H9 (cell line): ENCODE measurements around the gene KRT27. TPM values are rescaled to one million over a fixed set of nuclear protein-coding genes. Genes with fewer than 3 reads are reported as not detected.

Experiments
- DNase-seq: peaks from one replicate; pipeline ENCODE4 v3.0.0-alpha.2; 2017
- H2AFZ ChIP-seq: one replicate; pipeline ENCODE4 v1.6.1; 2013; ENCODE audit warnings: mild to moderate bottlenecking, low read length, control low read depth, moderate library complexity
- H2AK5ac ChIP-seq: 2 replicates; pipeline ENCODE4 v1.6.1; 2013; ENCODE audit warnings: low read length, control low read depth, mixed read lengths; ENCODE audit not compliant: insufficient read length
- H2BK120ac ChIP-seq: one replicate; pipeline ENCODE4 v1.6.1; 2013; ENCODE audit warnings: low read depth, mild to moderate bottlenecking, low read length, control low read depth, inconsistent platforms; ENCODE audit not compliant: poor library complexity, severe bottlenecking
- H2BK12ac ChIP-seq: 2 replicates; pipeline ENCODE4 v1.6.1; 2013; ENCODE audit warnings: low read length, control low read depth, mixed read lengths, low read depth; ENCODE audit not compliant: insufficient read length
- H2BK15ac ChIP-seq: 2 replicates; pipeline ENCODE4 v1.6.1; 2013; ENCODE audit warnings: low read depth, low read length, control low read depth
- H2BK20ac ChIP-seq: one replicate; pipeline ENCODE4 v1.6.1; 2013; ENCODE audit warnings: low read depth, mild to moderate bottlenecking, low read length, control low read depth, inconsistent platforms; ENCODE audit not compliant: poor library complexity, severe bottlenecking
- H2BK5ac ChIP-seq: 2 replicates; pipeline ENCODE4 v1.6.1; 2013; ENCODE audit warnings: low read length, control low read depth, mixed read lengths; ENCODE audit not compliant: insufficient read length
- H3K14ac ChIP-seq: 2 replicates; pipeline ENCODE4 v1.6.1; 2013; ENCODE audit warnings: low read length, control low read depth; ENCODE audit not compliant: insufficient read depth
- H3K18ac ChIP-seq: 2 replicates; pipeline ENCODE4 v1.6.1; 2013; ENCODE audit warnings: low read depth, mild to moderate bottlenecking, mixed read lengths, low read length, control low read depth; ENCODE audit not compliant: insufficient read length
- H3K23ac ChIP-seq: 2 replicates; pipeline ENCODE4 v1.6.1; 2013; ENCODE audit warnings: low read length, control low read depth, mixed read lengths, low read depth; ENCODE audit not compliant: insufficient read length
- H3K23me2 ChIP-seq: 2 replicates; pipeline ENCODE4 v1.6.1; 2013; ENCODE audit warnings: low read depth, mild to moderate bottlenecking, mixed read lengths, low read length, control low read depth; ENCODE audit not compliant: insufficient read length, poor library complexity, severe bottlenecking
- H3K27ac ChIP-seq: 2 replicates; pipeline ENCODE4 v1.5.1; 2013; ENCODE audit warnings: low read length, control low read depth, mixed read lengths, low read depth; ENCODE audit not compliant: insufficient read length
- H3K27me3 ChIP-seq: 2 replicates; pipeline ENCODE4 v1.6.1; 2013; ENCODE audit warnings: low read length, control low read depth, inconsistent platforms; ENCODE audit not compliant: insufficient read depth
- H3K4ac ChIP-seq: 2 replicates; pipeline ENCODE4 v1.6.1; 2013; ENCODE audit warnings: low read depth, mild to moderate bottlenecking, control low read depth, inconsistent platforms, low read length, moderate library complexity
- H3K4me1 ChIP-seq: 2 replicates; pipeline ENCODE4 v1.6.1; 2013; ENCODE audit warnings: low read length, control low read depth, inconsistent platforms; ENCODE audit not compliant: insufficient read depth
- H3K4me2 ChIP-seq: 2 replicates; pipeline ENCODE4 v1.6.1; 2013; ENCODE audit warnings: low read length, control low read depth, mixed read lengths; ENCODE audit not compliant: insufficient read length, insufficient read depth
- H3K56ac ChIP-seq: 2 replicates; pipeline ENCODE4 v1.6.1; 2013; ENCODE audit warnings: low read depth, mild to moderate bottlenecking, mixed read lengths, low read length, control low read depth; ENCODE audit not compliant: insufficient read length
- H3K79me1 ChIP-seq: 2 replicates; pipeline ENCODE4 v1.6.1; 2013; ENCODE audit warnings: low read depth, mild to moderate bottlenecking, moderate library complexity, low read length, control low read depth, inconsistent platforms; ENCODE audit not compliant: insufficient read depth, poor library complexity, severe bottlenecking
- H3K79me2 ChIP-seq: 2 replicates; pipeline ENCODE4 v1.6.1; 2013; ENCODE audit warnings: low read length, control low read depth, inconsistent platforms; ENCODE audit not compliant: insufficient read depth
- H3K9ac ChIP-seq: 2 replicates; pipeline ENCODE4 v1.6.1; 2013; ENCODE audit warnings: low read length, control low read depth, mixed read lengths; ENCODE audit not compliant: insufficient read length; ENCODE audit errors: extremely low read depth
- H3K9me3 ChIP-seq: one replicate; pipeline ENCODE4 v1.6.1; 2013; ENCODE audit warnings: low read depth, low read length, inconsistent platforms; ENCODE audit not compliant: control insufficient read depth
- H3T11ph ChIP-seq: one replicate; pipeline ENCODE4 v1.6.1; 2013; ENCODE audit warnings: mild to moderate bottlenecking, low read length, control low read depth, inconsistent platforms
- H4K20me1 ChIP-seq: one replicate; pipeline ENCODE4 v1.6.1; 2013; ENCODE audit not compliant: control insufficient read depth, insufficient read length, insufficient read depth
- H4K5ac ChIP-seq: 2 replicates; pipeline ENCODE4 v1.6.1; 2013; ENCODE audit warnings: low read depth, mild to moderate bottlenecking, mixed read lengths, low read length, control low read depth; ENCODE audit not compliant: insufficient read length
- H4K8ac ChIP-seq: replicated peaks from 2 replicates; pipeline ENCODE4 v1.6.1; 2013; ENCODE audit warnings: low read length, control low read depth, mixed read lengths, low read depth; ENCODE audit not compliant: insufficient read length
- H4K91ac ChIP-seq: 2 replicates; pipeline ENCODE4 v1.6.1; 2013; ENCODE audit warnings: low read depth, mild to moderate bottlenecking, moderate library complexity, mixed read lengths, low read length, control low read depth; ENCODE audit not compliant: insufficient read length
- H3K27ac Mint-ChIP-seq, 3 experiments: 2 replicates in 2 of 3; 3 replicates in 1 of 3; pipeline ENCODE4 v1.8.0; 2020 to 2021; ENCODE audit warnings: mixed read lengths in 3 of 3, mild to moderate bottlenecking in 1 of 3, moderate library complexity in 1 of 3
- H3K27me3 Mint-ChIP-seq: 2 replicates; pipeline ENCODE4 v1.8.0; 2021; ENCODE audit warnings: low read depth, mild to moderate bottlenecking, moderate library complexity, mixed read lengths
- H3K36me3 Mint-ChIP-seq, 3 experiments: 2 replicates in 2 of 3; 3 replicates in 1 of 3; pipeline ENCODE4 v1.8.0; 2020 to 2021; ENCODE audit warnings: low read depth in 3 of 3, mixed read lengths in 3 of 3; ENCODE audit not compliant: insufficient read depth in 1 of 3
- H3K4me1 Mint-ChIP-seq, 2 experiments: 2 replicates each; pipeline ENCODE4 v1.8.0; 2020; ENCODE audit warnings: mixed read lengths in 2 of 2
- H3K4me3 Mint-ChIP-seq, 2 experiments: 2 replicates in 1 of 2; 3 replicates in 1 of 2; pipeline ENCODE4 v1.8.0; 2020 to 2021; ENCODE audit warnings: mild to moderate bottlenecking in 2 of 2, mixed read lengths in 2 of 2, moderate library complexity in 1 of 2
- H3K9me3 Mint-ChIP-seq, 2 experiments: 2 replicates in 1 of 2; 3 replicates in 1 of 2; pipeline ENCODE4 v1.8.0; 2020; ENCODE audit warnings: mild to moderate bottlenecking in 2 of 2, mixed read lengths in 2 of 2, moderate library complexity in 1 of 2
- CTCF ChIP-seq: fragments of 200-600 bp; sonication (generic); conservative IDR thresholded peaks from 3 replicates; pipeline ENCODE4 v1.8.0; 2021; ENCODE audit warnings: antibody characterized with exemption, mild to moderate bottlenecking
- WGBS: extraction: QIAGEN DNeasy Blood & Tissue Kit; methylation state at CpG from one replicate; pipeline ENCODE4 v1.1.7; 2013; ENCODE audit warnings: missing lambda C conversion rate, low lambda C conversion rate, mixed read lengths; ENCODE audit not compliant: insufficient read length; ENCODE audit errors: extremely low coverage; 5-methylcytosine and 5-hydroxymethylcytosine counted together
- total RNA-seq: library from RNA; stranded (reverse); gene quantifications from 2 replicates; pipeline ENCODE4 v1.2.1, GENCODE V29; 2021

Gene KRT27
- total RNA-seq, 1 experiment from 2014 or later: not detected

DNA sequence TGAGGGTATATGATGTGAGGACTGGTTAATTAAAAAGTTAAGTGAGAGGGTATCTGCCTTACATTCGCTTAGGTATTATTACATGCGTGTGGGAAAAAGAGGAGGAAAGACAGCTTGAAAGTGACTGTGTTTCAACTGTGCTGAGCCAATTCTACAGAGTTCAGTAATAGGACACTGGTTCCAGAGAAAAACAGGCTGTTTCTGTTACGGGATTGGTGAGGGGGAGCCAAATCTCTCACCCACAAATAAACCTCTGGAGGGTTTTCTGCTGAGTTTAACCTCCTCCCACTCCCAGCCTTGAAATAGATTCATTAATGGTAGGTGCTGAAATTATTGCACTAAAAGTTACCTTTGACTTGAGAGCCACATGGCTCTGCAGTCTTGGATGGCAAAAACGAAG, 6.4 kb downstream of the KRT27 start:
- no peak for TF ChIP-seq CTCF
- H3K27ac Mint-ChIP-seq: no peak overlapping the region
- H3K4me1 ChIP-seq: no peaks in the 10 kb centered on the region
- DNase-seq: no peak
- H3K4me1 Mint-ChIP-seq: no peaks in the 10 kb centered on the region
- no peak overlapping the region for H2BK15ac ChIP-seq
- H3K9ac ChIP-seq: no peak overlapping the region
- no peaks in the 10 kb centered on the region for H3K23me2 ChIP-seq
- H3K27ac ChIP-seq: no peak overlapping the region
- no peak overlapping the region for H3T11ph ChIP-seq
- no peak overlapping the region for H4K5ac ChIP-seq
- no peaks in the 10 kb centered on the region for H3K79me1 ChIP-seq
- H2AFZ ChIP-seq: no peak overlapping the region
- WGBS: no CpG with 5 or more reads among the region's 4 CpGs
- H3K23ac ChIP-seq: no peak overlapping the region
- H3K4me3 Mint-ChIP-seq: no peak overlapping the region
- no peak overlapping the region for H2BK5ac ChIP-seq
- H3K9me3 Mint-ChIP-seq: no peaks in the 10 kb centered on the region
- no peak overlapping the region for H2BK20ac ChIP-seq
- H4K8ac ChIP-seq: no peak overlapping the region
- peaks cover 29% of the 10 kb centered on the region for H3K27me3 Mint-ChIP-seq
- H4K20me1 ChIP-seq: no peaks in the 10 kb centered on the region
- H3K27me3 ChIP-seq: no peaks in the 10 kb centered on the region
- no peak overlapping the region for H3K14ac ChIP-seq
- H2AK5ac ChIP-seq: no peak overlapping the region
- no peaks in the 10 kb centered on the region for H3K9me3 ChIP-seq
- H3K79me2 ChIP-seq: no peaks in the 10 kb centered on the region
- H4K91ac ChIP-seq: no peak overlapping the region
- H2BK12ac ChIP-seq: no peak overlapping the region
- H3K4ac ChIP-seq: no peak overlapping the region
- H3K36me3 Mint-ChIP-seq: no peaks in the 10 kb centered on the region
- H3K18ac ChIP-seq: no peak overlapping the region
- no peak overlapping the region for H3K56ac ChIP-seq
- H2BK120ac ChIP-seq: no peak overlapping the region
- no peak overlapping the region for H3K4me2 ChIP-seq
